ENCODE measurements around the gene TRPT1. TPM values are rescaled to one million over a fixed set of nuclear protein-coding genes. Genes with fewer than 3 reads are reported as not detected.

TRPT1 gene
- total and polyA plus RNA-seq, 9 of the 15 experiments (the other 6 are each of a cell fraction or from before 2014, with no cell fraction given): 4.6 to 41.7 (median 23.1) TPM

DNA sequence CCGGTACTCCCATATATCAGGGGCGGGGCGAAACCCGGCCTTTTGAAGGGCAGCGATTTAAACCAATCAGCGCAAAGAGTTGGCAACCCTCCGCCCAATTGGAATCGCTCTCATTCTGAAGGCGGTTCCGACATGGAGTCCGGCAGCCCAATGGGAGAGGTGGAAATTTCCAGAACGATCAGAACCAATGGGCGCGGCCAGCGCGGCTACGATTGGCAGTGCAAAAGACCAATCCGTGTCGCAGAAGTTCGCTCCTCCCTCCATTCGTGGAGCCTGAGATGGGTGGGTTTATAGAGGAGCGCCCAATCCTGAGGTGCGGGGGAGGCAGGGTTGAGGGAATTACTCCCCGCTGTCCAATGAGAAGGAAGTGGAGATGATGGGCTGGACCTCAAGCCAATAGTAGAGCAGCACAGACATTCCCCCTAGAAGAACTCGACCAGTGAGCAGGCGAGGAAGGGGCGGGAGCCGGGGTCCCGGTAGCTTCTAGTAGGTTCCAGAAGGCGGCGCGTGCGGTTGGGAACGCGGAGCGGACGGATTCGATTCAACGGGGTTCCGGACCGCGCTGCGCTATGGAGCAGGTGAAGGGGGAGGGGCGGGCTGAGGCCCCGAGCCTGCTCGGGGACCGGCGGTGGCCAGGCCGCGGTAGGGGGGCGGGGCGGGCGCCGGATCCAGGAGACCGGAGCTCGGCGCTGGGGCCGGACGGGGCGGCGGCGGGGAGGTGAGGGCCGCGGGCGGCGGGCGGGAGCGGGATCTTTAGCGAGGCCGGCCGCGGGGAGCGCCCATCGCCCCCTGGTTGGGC, 40.1 kb downstream of the TRPT1 start, which contains the start of gene STIP1 (continued):
- TF ChIP-seq, protein P1, sequence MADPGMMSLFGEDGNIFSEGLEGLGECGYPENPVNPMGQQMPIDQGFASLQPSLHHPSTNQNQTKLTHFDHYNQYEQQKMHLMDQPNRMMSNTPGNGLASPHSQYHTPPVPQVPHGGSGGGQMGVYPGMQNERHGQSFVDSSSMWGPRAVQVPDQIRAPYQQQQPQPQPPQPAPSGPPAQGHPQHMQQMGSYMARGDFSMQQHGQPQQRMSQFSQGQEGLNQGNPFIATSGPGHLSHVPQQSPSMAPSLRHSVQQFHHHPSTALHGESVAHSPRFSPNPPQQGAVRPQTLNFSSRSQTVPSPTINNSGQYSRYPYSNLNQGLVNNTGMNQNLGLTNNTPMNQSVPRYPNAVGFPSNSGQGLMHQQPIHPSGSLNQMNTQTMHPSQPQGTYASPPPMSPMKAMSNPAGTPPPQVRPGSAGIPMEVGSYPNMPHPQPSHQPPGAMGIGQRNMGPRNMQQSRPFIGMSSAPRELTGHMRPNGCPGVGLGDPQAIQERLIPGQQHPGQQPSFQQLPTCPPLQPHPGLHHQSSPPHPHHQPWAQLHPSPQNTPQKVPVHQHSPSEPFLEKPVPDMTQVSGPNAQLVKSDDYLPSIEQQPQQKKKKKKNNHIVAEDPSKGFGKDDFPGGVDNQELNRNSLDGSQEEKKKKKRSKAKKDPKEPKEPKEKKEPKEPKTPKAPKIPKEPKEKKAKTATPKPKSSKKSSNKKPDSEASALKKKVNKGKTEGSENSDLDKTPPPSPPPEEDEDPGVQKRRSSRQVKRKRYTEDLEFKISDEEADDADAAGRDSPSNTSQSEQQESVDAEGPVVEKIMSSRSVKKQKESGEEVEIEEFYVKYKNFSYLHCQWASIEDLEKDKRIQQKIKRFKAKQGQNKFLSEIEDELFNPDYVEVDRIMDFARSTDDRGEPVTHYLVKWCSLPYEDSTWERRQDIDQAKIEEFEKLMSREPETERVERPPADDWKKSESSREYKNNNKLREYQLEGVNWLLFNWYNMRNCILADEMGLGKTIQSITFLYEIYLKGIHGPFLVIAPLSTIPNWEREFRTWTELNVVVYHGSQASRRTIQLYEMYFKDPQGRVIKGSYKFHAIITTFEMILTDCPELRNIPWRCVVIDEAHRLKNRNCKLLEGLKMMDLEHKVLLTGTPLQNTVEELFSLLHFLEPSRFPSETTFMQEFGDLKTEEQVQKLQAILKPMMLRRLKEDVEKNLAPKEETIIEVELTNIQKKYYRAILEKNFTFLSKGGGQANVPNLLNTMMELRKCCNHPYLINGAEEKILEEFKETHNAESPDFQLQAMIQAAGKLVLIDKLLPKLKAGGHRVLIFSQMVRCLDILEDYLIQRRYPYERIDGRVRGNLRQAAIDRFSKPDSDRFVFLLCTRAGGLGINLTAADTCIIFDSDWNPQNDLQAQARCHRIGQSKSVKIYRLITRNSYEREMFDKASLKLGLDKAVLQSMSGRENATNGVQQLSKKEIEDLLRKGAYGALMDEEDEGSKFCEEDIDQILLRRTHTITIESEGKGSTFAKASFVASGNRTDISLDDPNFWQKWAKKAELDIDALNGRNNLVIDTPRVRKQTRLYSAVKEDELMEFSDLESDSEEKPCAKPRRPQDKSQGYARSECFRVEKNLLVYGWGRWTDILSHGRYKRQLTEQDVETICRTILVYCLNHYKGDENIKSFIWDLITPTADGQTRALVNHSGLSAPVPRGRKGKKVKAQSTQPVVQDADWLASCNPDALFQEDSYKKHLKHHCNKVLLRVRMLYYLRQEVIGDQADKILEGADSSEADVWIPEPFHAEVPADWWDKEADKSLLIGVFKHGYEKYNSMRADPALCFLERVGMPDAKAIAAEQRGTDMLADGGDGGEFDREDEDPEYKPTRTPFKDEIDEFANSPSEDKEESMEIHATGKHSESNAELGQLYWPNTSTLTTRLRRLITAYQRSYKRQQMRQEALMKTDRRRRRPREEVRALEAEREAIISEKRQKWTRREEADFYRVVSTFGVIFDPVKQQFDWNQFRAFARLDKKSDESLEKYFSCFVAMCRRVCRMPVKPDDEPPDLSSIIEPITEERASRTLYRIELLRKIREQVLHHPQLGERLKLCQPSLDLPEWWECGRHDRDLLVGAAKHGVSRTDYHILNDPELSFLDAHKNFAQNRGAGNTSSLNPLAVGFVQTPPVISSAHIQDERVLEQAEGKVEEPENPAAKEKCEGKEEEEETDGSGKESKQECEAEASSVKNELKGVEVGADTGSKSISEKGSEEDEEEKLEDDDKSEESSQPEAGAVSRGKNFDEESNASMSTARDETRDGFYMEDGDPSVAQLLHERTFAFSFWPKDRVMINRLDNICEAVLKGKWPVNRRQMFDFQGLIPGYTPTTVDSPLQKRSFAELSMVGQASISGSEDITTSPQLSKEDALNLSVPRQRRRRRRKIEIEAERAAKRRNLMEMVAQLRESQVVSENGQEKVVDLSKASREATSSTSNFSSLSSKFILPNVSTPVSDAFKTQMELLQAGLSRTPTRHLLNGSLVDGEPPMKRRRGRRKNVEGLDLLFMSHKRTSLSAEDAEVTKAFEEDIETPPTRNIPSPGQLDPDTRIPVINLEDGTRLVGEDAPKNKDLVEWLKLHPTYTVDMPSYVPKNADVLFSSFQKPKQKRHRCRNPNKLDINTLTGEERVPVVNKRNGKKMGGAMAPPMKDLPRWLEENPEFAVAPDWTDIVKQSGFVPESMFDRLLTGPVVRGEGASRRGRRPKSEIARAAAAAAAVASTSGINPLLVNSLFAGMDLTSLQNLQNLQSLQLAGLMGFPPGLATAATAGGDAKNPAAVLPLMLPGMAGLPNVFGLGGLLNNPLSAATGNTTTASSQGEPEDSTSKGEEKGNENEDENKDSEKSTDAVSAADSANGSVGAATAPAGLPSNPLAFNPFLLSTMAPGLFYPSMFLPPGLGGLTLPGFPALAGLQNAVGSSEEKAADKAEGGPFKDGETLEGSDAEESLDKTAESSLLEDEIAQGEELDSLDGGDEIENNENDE (IDR thresholded peaks at IDR 0.05; ENCODE audit: low read depth, low read length): no peak
- TF ChIP-seq, protein P2, sequence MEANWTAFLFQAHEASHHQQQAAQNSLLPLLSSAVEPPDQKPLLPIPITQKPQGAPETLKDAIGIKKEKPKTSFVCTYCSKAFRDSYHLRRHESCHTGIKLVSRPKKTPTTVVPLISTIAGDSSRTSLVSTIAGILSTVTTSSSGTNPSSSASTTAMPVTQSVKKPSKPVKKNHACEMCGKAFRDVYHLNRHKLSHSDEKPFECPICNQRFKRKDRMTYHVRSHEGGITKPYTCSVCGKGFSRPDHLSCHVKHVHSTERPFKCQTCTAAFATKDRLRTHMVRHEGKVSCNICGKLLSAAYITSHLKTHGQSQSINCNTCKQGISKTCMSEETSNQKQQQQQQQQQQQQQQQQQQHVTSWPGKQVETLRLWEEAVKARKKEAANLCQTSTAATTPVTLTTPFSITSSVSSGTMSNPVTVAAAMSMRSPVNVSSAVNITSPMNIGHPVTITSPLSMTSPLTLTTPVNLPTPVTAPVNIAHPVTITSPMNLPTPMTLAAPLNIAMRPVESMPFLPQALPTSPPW (CRISPR knock-in tag; IDR thresholded peaks at IDR 0.05): peak; percentile 73
- TF ChIP-seq MBD2 (IDR thresholded peaks at IDR 0.05; ENCODE audit: borderline replicate concordance, low read depth): peak; percentile 100
- TF ChIP-seq PURB (CRISPR knock-in tag; IDR thresholded peaks at IDR 0.05; ENCODE audit: low read depth): no peak
- TF ChIP-seq ERF (CRISPR knock-in tag; IDR thresholded peaks at IDR 0.05): no peak
- TF ChIP-seq CBFB (CRISPR knock-in tag; IDR thresholded peaks at IDR 0.05): 0 out of 2 replicates have a peak, but pooled peaks have one; percentile 48
- TF ChIP-seq TEAD1 (CRISPR knock-in tag; IDR thresholded peaks at IDR 0.05): peak; percentile 95 to 99
- no peak for TF ChIP-seq ARID2 (IDR thresholded peaks at IDR 0.05)
- TF ChIP-seq ZBTB17 (CRISPR knock-in tag; IDR thresholded peaks at IDR 0.05): 0 out of 2 replicates have a peak, but pooled peaks have one; percentile 40
- peak; percentile 89 for TF ChIP-seq POLR2AphosphoS5 (IDR thresholded peaks at IDR 0.05; ENCODE audit: control insufficient read depth, insufficient read depth, low read depth, low read length)
- no peak for TF ChIP-seq MCM5 (IDR thresholded peaks at IDR 0.05; ENCODE audit: low read depth)
- TF ChIP-seq, protein P3, sequence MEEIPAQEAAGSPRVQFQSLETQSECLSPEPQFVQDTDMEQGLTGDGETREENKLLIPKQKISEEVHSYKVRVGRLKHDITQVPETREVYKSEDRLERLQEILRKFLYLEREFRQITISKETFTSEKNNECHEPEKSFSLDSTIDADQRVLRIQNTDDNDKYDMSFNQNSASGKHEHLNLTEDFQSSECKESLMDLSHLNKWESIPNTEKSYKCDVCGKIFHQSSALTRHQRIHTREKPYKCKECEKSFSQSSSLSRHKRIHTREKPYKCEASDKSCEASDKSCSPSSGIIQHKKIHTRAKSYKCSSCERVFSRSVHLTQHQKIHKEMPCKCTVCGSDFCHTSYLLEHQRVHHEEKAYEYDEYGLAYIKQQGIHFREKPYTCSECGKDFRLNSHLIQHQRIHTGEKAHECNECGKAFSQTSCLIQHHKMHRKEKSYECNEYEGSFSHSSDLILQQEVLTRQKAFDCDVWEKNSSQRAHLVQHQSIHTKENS (CRISPR knock-in tag; IDR thresholded peaks at IDR 0.05): no peak
- TF ChIP-seq ARHGAP35 (IDR thresholded peaks at IDR 0.05; ENCODE audit: partially characterized antibody): no peak
- no peak for TF ChIP-seq HIVEP1 (CRISPR knock-in tag; IDR thresholded peaks at IDR 0.05)
